Activated CD8-positive, alpha-beta T cell treated with anti-CD3 and anti-CD28 coated beads for 36 hours (primary cell): ENCODE measurements around the gene NDRG2. TPM values are rescaled to one million over a fixed set of nuclear protein-coding genes. Genes with fewer than 3 reads are reported as not detected.

Source experiments
- ATAC-seq: fragments of 200-7000 bp; cut with Tn5 transposase; one replicate; pipeline ENCODE4 v1.10.0; 2021; ENCODE audit warnings: mild to moderate bottlenecking, moderate library complexity
- CTCF ChIA-PET: fragments of 350-600 bp; sonication (Branson Sonifier 250); formaldehyde crosslinking; loops from one replicate; lab custom pipeline; 2021; ENCODE audit warnings: antibody characterized with exemption; lab: Charles Lee
- POLR2A ChIA-PET: fragments of 350-600 bp; sonication (Branson Sonifier 250); formaldehyde crosslinking; loops from one replicate; lab custom pipeline; 2021; ENCODE audit warnings: antibody characterized with exemption; lab: Charles Lee
- DNase-seq: peaks from one replicate; pipeline ENCODE4 v3.0.0-alpha.2; 2020
- H3K27ac Mint-ChIP-seq: one replicate; pipeline ENCODE4 v1.8.0; 2021; ENCODE audit warnings: mild to moderate bottlenecking, mixed read lengths
- H3K27me3 Mint-ChIP-seq: one replicate; pipeline ENCODE4 v1.8.0; 2021; ENCODE audit warnings: mixed read lengths
- H3K36me3 Mint-ChIP-seq: one replicate; pipeline ENCODE4 v1.8.0; 2021; ENCODE audit warnings: low read depth, mixed read lengths
- H3K4me1 Mint-ChIP-seq: one replicate; pipeline ENCODE4 v1.8.0; 2021; ENCODE audit warnings: low read depth, mixed read lengths
- H3K4me3 Mint-ChIP-seq: one replicate; pipeline ENCODE4 v1.8.0; 2021; ENCODE audit warnings: mild to moderate bottlenecking, moderate library complexity, mixed read lengths
- H3K9me3 Mint-ChIP-seq: one replicate; pipeline ENCODE4 v1.8.0; 2021; ENCODE audit warnings: mixed read lengths
- intact Hi-C: fragments of 100-400 bp; cut with micrococcal nuclease; formaldehyde crosslinking; loops from one replicate; pipeline ENCODE4 v1.10.0; 2022
- total RNA-seq, 2 experiments: library from RNA; stranded (reverse); gene quantifications; one replicate each; pipeline ENCODE4 v1.2.3, GENCODE V29; 2021
- TF ChIP-seq, protein P1 (sequence below): fragments of 200-600 bp; IDR thresholded peaks from one replicate; pipeline ENCODE4 v1.8.0; 2022; ENCODE audit warnings: antibody characterized with exemption, mild to moderate bottlenecking

Gene NDRG2
- total RNA-seq, 2 experiments from 2014 or later, result 4.3 to 5.3 TPM

DNA sequence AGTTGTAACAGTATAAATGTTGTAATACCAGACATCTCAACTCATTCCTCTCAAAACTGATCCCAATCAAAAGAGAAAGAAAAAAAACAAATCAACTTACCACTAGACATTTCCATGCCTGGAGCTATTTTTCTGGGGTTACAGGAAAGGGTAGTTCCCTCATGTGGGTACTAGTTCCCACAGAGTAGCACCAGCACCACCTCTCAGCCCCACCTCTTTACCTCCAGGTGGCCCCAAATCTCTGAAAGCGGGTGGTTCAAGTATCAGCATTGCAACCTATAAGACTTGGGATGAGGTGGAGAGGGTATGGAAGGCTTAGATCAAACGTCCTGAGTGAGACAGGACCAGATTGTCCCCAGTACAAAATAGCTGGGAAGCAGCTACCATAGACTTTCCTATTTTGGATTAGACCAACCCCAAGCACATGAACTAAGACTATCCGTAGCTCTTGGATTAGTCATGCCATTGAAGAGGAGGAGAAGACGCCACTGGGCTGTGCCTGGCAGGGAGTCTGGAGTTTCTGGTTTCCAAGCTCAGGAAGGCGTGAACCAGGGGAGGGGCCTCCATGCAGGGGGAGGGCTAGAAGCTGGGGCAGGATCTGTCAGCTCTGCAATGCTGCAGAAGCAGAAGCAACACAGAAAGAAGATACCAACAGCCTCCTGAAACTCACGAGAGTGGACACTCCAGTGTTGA is 26.0 kb downstream of the NDRG2 start, which contains the start of gene SLC39A2:
SLC39A2 (plus strand) TSS at position 620 of the 693 bp plus-strand sequence. CDS start 154 bp downstream, outside the sequence.
- no peak within 1 kb of the TSS for H3K4me3 Mint-ChIP-seq
- TF ChIP-seq, protein P1, sequence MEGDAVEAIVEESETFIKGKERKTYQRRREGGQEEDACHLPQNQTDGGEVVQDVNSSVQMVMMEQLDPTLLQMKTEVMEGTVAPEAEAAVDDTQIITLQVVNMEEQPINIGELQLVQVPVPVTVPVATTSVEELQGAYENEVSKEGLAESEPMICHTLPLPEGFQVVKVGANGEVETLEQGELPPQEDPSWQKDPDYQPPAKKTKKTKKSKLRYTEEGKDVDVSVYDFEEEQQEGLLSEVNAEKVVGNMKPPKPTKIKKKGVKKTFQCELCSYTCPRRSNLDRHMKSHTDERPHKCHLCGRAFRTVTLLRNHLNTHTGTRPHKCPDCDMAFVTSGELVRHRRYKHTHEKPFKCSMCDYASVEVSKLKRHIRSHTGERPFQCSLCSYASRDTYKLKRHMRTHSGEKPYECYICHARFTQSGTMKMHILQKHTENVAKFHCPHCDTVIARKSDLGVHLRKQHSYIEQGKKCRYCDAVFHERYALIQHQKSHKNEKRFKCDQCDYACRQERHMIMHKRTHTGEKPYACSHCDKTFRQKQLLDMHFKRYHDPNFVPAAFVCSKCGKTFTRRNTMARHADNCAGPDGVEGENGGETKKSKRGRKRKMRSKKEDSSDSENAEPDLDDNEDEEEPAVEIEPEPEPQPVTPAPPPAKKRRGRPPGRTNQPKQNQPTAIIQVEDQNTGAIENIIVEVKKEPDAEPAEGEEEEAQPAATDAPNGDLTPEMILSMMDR, result no peak
- intact Hi-C loops, result no loop called here
- CTCF ChIA-PET, result interaction anchor here (1.2 to 12.6 kb wide), 8 partner anchors 17 to 105 kb away, joined by 3 to 208 read pairs (median 6); no protein-coding TSS in a partner anchor
- DNase-seq, result no peak
- no peaks in the 10 kb centered on the region for H3K9me3 Mint-ChIP-seq
- peak within 1 kb of the TSS; percentile 19 for H3K27ac Mint-ChIP-seq
- no peak for ATAC-seq
- peaks cover 8% of the 10 kb centered on the region for H3K4me1 Mint-ChIP-seq
- H3K27me3 Mint-ChIP-seq, result no peaks in the 10 kb centered on the region
- POLR2A ChIA-PET, result interaction anchor here (0.6 to 1.7 kb wide), 4 partner anchors 9 to 90 kb away, joined by 3 to 4 read pairs (median 4); partner anchors contain the start of gene METTL17
- peaks cover 29% of the 10 kb centered on the region for H3K36me3 Mint-ChIP-seq

DNA sequence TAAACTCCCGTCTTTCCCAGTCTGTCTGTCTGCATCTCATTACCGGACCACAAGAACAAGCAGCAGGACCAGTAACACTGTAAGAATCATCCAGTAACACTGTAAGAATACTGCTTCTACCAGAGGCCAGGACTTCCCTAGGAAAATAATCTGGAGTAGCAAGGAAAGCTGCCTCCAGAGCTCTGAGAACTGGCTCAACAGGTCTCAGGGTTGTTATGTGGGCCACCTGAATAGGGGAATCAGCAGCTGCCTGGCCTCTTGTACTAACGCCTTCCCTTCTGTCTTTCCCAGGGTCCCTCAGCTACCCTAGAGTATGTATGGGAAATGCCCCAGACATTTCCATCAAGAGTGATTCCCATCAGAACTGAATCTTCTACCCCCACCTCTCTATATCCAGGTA is 26.7 kb downstream of the NDRG2 start:
- TF ChIP-seq, protein P1, result no peak
- ChIA-PET POLR2A (interaction anchor here (0.8 to 1.7 kb wide), 3 partner anchors 8 to 91 kb away, joined by 3 to 4 read pairs (median 4); partner anchors contain the start of gene METTL17), CTCF (interaction anchor here (1.2 to 12.6 kb wide), 8 partner anchors 17 to 106 kb away, joined by 3 to 208 read pairs (median 6); no protein-coding TSS in a partner anchor)
- no peak for DNase-seq
- intact Hi-C loops, result no loop called here
- Mint-ChIP-seq H3K4me1 (peaks cover 10% of the 10 kb centered on the region), H3K9me3 (no peaks in the 10 kb centered on the region), H3K27ac (peak overlapping the region; percentile 19), H3K36me3 (peaks cover 32% of the 10 kb centered on the region), H3K27me3 (no peaks in the 10 kb centered on the region), H3K4me3 (no peak overlapping the region)
- no peak for ATAC-seq

DNA sequence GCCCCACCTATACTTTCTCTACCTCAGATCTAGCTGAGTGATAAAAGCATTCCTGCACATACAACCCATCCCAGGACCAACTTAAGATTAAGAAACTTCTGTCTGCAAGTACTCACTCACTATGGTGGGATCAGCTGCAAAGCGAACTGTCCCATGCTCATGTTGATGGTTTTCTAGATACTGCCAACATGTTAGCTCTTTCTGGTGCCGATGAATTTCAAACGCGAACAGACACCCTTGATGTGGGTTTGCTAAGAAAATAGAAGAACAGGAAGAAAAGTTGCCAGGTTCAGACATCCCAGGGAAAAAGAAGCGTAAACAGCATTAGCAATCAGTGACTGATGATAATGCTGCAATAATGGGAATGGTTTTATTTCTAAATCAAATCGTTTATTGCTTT is 27.3 kb downstream of the NDRG2 start:
- Mint-ChIP-seq H3K27me3 (no peaks in the 10 kb centered on the region), H3K27ac (no peak overlapping the region), H3K4me3 (no peak overlapping the region), H3K36me3 (peaks cover 37% of the 10 kb centered on the region), H3K4me1 (peaks cover 14% of the 10 kb centered on the region), H3K9me3 (no peaks in the 10 kb centered on the region)
- ChIA-PET CTCF (interaction anchor here (0.8 to 12.6 kb wide), 7 partner anchors 8 to 139 kb away, joined by 3 to 208 read pairs (median 9); no protein-coding TSS in a partner anchor), POLR2A (interaction anchor here (0.8 to 1.6 kb wide), 2 partner anchors 18 to 54 kb away, joined by 3 to 4 read pairs; no protein-coding TSS in a partner anchor)
- no peak for DNase-seq
- TF ChIP-seq, protein P1, result no peak
- no peak for ATAC-seq
- intact Hi-C loops, result no loop called here

DNA sequence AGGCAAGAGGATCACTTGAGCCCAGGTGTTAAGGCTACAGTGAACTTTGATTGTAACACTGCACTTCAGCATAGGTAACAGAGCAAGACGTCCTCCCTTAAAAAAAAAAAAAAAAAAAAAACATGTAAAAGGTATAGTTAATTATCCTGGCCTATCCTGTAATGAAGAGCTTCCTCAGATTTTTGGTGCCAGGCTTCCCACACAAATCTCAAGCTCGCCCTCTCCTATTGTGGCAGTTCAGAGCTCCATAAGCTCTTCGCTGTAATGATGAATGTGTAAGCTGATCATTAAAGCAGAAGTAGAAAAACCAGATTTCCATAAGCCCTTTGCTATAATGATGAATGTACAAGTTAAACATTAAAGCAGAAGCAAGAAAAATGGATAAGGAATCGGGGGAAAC is 27.7 kb downstream of the NDRG2 start:
- Mint-ChIP-seq H3K4me3 (no peak overlapping the region), H3K9me3 (no peaks in the 10 kb centered on the region), H3K4me1 (peaks cover 17% of the 10 kb centered on the region), H3K27ac (no peak overlapping the region), H3K27me3 (no peaks in the 10 kb centered on the region), H3K36me3 (peaks cover 37% of the 10 kb centered on the region)
- intact Hi-C loops, result no loop called here
- POLR2A ChIA-PET, result interaction anchor here (1.6 kb wide), 1 partner anchor 18 kb away, joined by 4 read pairs; no protein-coding TSS in a partner anchor
- CTCF ChIA-PET, result interaction anchor here (0.8 to 12.6 kb wide), 4 partner anchors 9 to 140 kb away, joined by 3 to 208 read pairs (median 26); no protein-coding TSS in a partner anchor
- ATAC-seq (no peak), DNase-seq (no peak)
- TF ChIP-seq, protein P1, result no peak
